HEK293T (cell line): ENCODE data around the gene SPNS2.

Experiments
- CTCF ChIA-PET: fragments of 350-600 bp; formaldehyde crosslinking; extraction: SDS; loops from one replicate; lab custom pipeline; 2021; ENCODE audit warnings: antibody characterized with exemption, inconsistent platforms; lab: Yijun Ruan, JAX
- POLR2A ChIA-PET: fragments of 350-600 bp; formaldehyde crosslinking; extraction: SDS; loops from one replicate; lab custom pipeline; 2020; ENCODE audit warnings: antibody characterized with exemption, inconsistent platforms; lab: Yijun Ruan, JAX
- DNase-seq: peaks from one replicate; pipeline ENCODE4 v3.0.0; 2012; ENCODE audit warnings: mixed read lengths; ENCODE audit errors: extremely low spot score
- ARNT ChIP-seq: fragments of 450-650 bp; IDR thresholded peaks from 2 replicates; pipeline ENCODE4 v1.6.1; 2017; ENCODE audit warnings: mild to moderate bottlenecking
- BHLHE40 ChIP-seq: fragments of 450-650 bp; IDR thresholded peaks from 2 replicates; pipeline ENCODE4 v1.6.1; 2016; ENCODE audit warnings: mild to moderate bottlenecking, moderate library complexity, borderline replicate concordance
- CTBP1 ChIP-seq: fragments of 450-650 bp; IDR thresholded peaks from 2 replicates; pipeline ENCODE4 v1.6.1; 2016; ENCODE audit warnings: borderline replicate concordance
- ELF4 ChIP-seq: fragments of 450-650 bp; IDR thresholded peaks from 2 replicates; pipeline ENCODE4 v1.6.1; 2017; ENCODE audit warnings: antibody characterized with exemption
- FOXA1 ChIP-seq: fragments of 450-650 bp; IDR thresholded peaks from 2 replicates; pipeline ENCODE4 v1.6.1; 2016; ENCODE audit warnings: mild to moderate bottlenecking
- FOXK2 ChIP-seq: fragments of 450-650 bp; IDR thresholded peaks from 2 replicates; pipeline ENCODE4 v1.6.1; 2016; ENCODE audit warnings: mild to moderate bottlenecking
- FOXM1 ChIP-seq: fragments of 450-650 bp; IDR thresholded peaks from 2 replicates; pipeline ENCODE4 v1.6.1; 2017; ENCODE audit warnings: mild to moderate bottlenecking, borderline replicate concordance
- HDGF ChIP-seq: fragments of 450-650 bp; IDR thresholded peaks from 2 replicates; pipeline ENCODE4 v1.6.1; 2017; ENCODE audit warnings: antibody characterized with exemption, borderline replicate concordance
- L3MBTL2 ChIP-seq: fragments of 450-650 bp; conservative IDR thresholded peaks from 2 replicates; pipeline ENCODE4 v1.6.1; 2016; ENCODE audit warnings: mild to moderate bottlenecking
- LEF1 ChIP-seq: fragments of 450-650 bp; IDR thresholded peaks from 2 replicates; pipeline ENCODE4 v1.6.1; 2017; ENCODE audit warnings: mild to moderate bottlenecking, borderline replicate concordance
- NFRKB ChIP-seq: fragments of 450-650 bp; IDR thresholded peaks from 2 replicates; pipeline ENCODE4 v1.6.1; 2016; ENCODE audit warnings: mild to moderate bottlenecking, moderate library complexity
- PKNOX1 ChIP-seq: fragments of 450-650 bp; IDR thresholded peaks from 2 replicates; pipeline ENCODE4 v1.6.1; 2016
- SP1 ChIP-seq: fragments of 450-650 bp; IDR thresholded peaks from 2 replicates; pipeline ENCODE4 v1.6.1; 2017
- SUZ12 ChIP-seq: fragments of 450-650 bp; IDR thresholded peaks from 2 replicates; pipeline ENCODE4 v1.6.1; 2016; ENCODE audit warnings: mild to moderate bottlenecking
- TARDBP ChIP-seq: fragments of 450-650 bp; IDR thresholded peaks from 2 replicates; pipeline ENCODE4 v1.6.1; 2016
- ZNF384 ChIP-seq: fragments of 450-650 bp; IDR thresholded peaks from 2 replicates; pipeline ENCODE4 v1.6.1; 2016

Gene SPNS2

GRCh38 chr17:4474093-4474492 is 24.6 kb upstream of the SPNS2 start:
- ChIA-PET POLR2A (no interaction called here), CTCF (interaction anchor here (0.6 kb wide), 1 partner anchor 35 kb away, joined by 3 read pairs; no protein-coding TSS in a partner anchor)
- no peak for TF ChIP-seq NFRKB
- no peak for TF ChIP-seq SP1
- no peak for TF ChIP-seq LEF1
- no peak for TF ChIP-seq TARDBP
- TF ChIP-seq ARNT, result no peak
- no peak for TF ChIP-seq ELF4
- TF ChIP-seq L3MBTL2, result no peak
- TF ChIP-seq PKNOX1, result no peak
- TF ChIP-seq FOXA1, result no peak
- TF ChIP-seq FOXM1, result no peak
- TF ChIP-seq SUZ12, result no peak
- no peak for TF ChIP-seq CTBP1
- TF ChIP-seq ZNF384, result no peak
- no peak for TF ChIP-seq FOXK2
- no peak for TF ChIP-seq HDGF
- no peak for TF ChIP-seq BHLHE40
- no peak for DNase-seq

- TF ChIP-seq HDGF, result no peak
- no peak for TF ChIP-seq BHLHE40
- no peak for TF ChIP-seq TARDBP
- no peak for TF ChIP-seq FOXM1
- no peak for TF ChIP-seq PKNOX1
- TF ChIP-seq ZNF384, result no peak
- no peak for TF ChIP-seq SP1
- TF ChIP-seq CTBP1, result no peak
- no peak for TF ChIP-seq SUZ12
- ChIA-PET POLR2A (no interaction called here), CTCF (interaction anchor here (0.6 kb wide), 1 partner anchor 36 kb away, joined by 3 read pairs; no protein-coding TSS in a partner anchor)
- DNase-seq, result no peak
These were observed 23.7 kb upstream of the SPNS2 start for GRCh38 chr17:4475001-4475400.

- TF ChIP-seq ZNF384 (no peak), SUZ12 (no peak), BHLHE40 (no peak), TARDBP (no peak), FOXM1 (no peak), FOXA1 (no peak), SP1 (no peak), CTBP1 (no peak), ELF4 (no peak), FOXK2 (no peak), ARNT (no peak)
- CTCF ChIA-PET, result no interaction called here
These were observed 23.2 kb upstream of the SPNS2 start for GRCh38 chr17:4475463-4475862.

GRCh38 chr17:4476017-4476416 is 22.7 kb upstream of the SPNS2 start:
- POLR2A ChIA-PET, result no interaction called here
- CTCF ChIA-PET, result no interaction called here
- TF ChIP-seq FOXM1 (no peak), FOXA1 (no peak), ZNF384 (no peak), NFRKB (no peak), CTBP1 (no peak), ELF4 (no peak), LEF1 (no peak)
- no peak for DNase-seq

More at GRCh38 chr17:4475463-4475862, 23.2 kb upstream of the SPNS2 start:
- no peak for DNase-seq
- POLR2A ChIA-PET, result no interaction called here

- CTCF ChIA-PET, result no interaction called here
- TF ChIP-seq ARNT, result no peak
- TF ChIP-seq BHLHE40, result no peak
- no peak for TF ChIP-seq SP1
- TF ChIP-seq PKNOX1, result no peak
- no peak for TF ChIP-seq CTBP1
- no peak for TF ChIP-seq ZNF384
- no peak for TF ChIP-seq HDGF
- no peak for TF ChIP-seq L3MBTL2
- POLR2A ChIA-PET, result no interaction called here
- no peak for DNase-seq
These were observed 22.1 kb upstream of the SPNS2 start for GRCh38 chr17:4476511-4477070.

- TF ChIP-seq LEF1, result no peak
- no peak for TF ChIP-seq ZNF384
- no peak for TF ChIP-seq PKNOX1
- no peak for TF ChIP-seq FOXA1
- TF ChIP-seq SUZ12, result no peak
- TF ChIP-seq BHLHE40, result no peak
- TF ChIP-seq NFRKB, result no peak
- no peak for TF ChIP-seq FOXK2
- TF ChIP-seq L3MBTL2, result no peak
- TF ChIP-seq ARNT, result no peak
- TF ChIP-seq FOXM1, result no peak
- TF ChIP-seq SP1, result no peak
- no peak for TF ChIP-seq ELF4
- no peak for TF ChIP-seq TARDBP
- TF ChIP-seq HDGF, result no peak
- ChIA-PET POLR2A (no interaction called here), CTCF (no interaction called here)
- DNase-seq, result no peak
These were observed 21.4 kb upstream of the SPNS2 start for GRCh38 chr17:4477255-4477791.
